Lower lobe of right lung (tissue), 2 donors: ENCODE data around the gene KLF7. TPM values are rescaled to one million over a fixed set of nuclear protein-coding genes. Genes with fewer than 3 reads are reported as not detected.
A peak's percentile ranks its signal among the peaks of the same experiment; 100 is the strongest.

ENCODE experiments used
- ATAC-seq, 2 donors: fragments of 200-7000 bp; cut with Tn5 transposase; one replicate each; pipeline ENCODE4 v1.9.1; 2020 to 2022; ENCODE audit warnings: mild to moderate bottlenecking in 2 of 2, moderate library complexity in 2 of 2
- DNase-seq: peaks from one replicate; pipeline ENCODE4 v3.0.0-alpha.2; 2020
- H3K27ac ChIP-seq: fragments of 200-600 bp; one replicate; pipeline ENCODE4 v1.8.0; 2022
- H3K27me3 ChIP-seq: fragments of 200-600 bp; one replicate; pipeline ENCODE4 v1.8.0; 2022; ENCODE audit warnings: low read depth
- H3K36me3 ChIP-seq: fragments of 200-600 bp; one replicate; pipeline ENCODE4 v1.8.0; 2022; ENCODE audit warnings: mild to moderate bottlenecking
- H3K4me1 ChIP-seq: fragments of 200-600 bp; one replicate; pipeline ENCODE4 v1.8.0; 2022
- H3K4me3 ChIP-seq: fragments of 200-600 bp; one replicate; pipeline ENCODE4 v1.8.0; 2022; ENCODE audit warnings: mild to moderate bottlenecking
- H3K9me3 ChIP-seq: fragments of 200-600 bp; one replicate; pipeline ENCODE4 v1.8.0; 2022
- CTCF ChIP-seq: fragments of 200-600 bp; IDR thresholded peaks from one replicate; pipeline ENCODE4 v1.8.0; 2022; ENCODE audit warnings: antibody characterized with exemption, mild to moderate bottlenecking
- intact Hi-C: fragments of 100-400 bp; cut with DNase I; formaldehyde crosslinking; loops from one replicate; pipeline ENCODE4 v1.11.0; 2022
- total RNA-seq: library from RNA; stranded (reverse); fragmentation: NEBNext Ultra II Directional; extraction: Animal tissue kit (Norgen Biotek cat#: 25700); gene quantifications from one replicate; pipeline ENCODE4 v1.2.1, GENCODE V29; 2021
- donor health status: DM: no; HTN: yes; CAD: no; lungs with severe emphysema.

The KLF7 gene
- total RNA-seq, 1 donor from 2014 or later = 66.5 TPM

GRCh38 chr2:207064128-207064690 is 101.5 kb downstream of the KLF7 start:
- TF ChIP-seq CTCF = no peak
- H3K36me3 ChIP-seq = no peaks in the 10 kb centered on the region
- DNase-seq (no peak), ATAC-seq (no peak)
- H3K27me3 ChIP-seq = no peaks in the 10 kb centered on the region
- no peak overlapping the region for H3K4me3 ChIP-seq
- peaks cover 5% of the 10 kb centered on the region for H3K4me1 ChIP-seq
- no peak overlapping the region for H3K27ac ChIP-seq
- no peaks in the 10 kb centered on the region for H3K9me3 ChIP-seq
- intact Hi-C loops = no loop called here

GRCh38 chr2:207061181-207061580 is 104.6 kb downstream of the KLF7 start:
- intact Hi-C loops = no loop called here
- no peak for TF ChIP-seq CTCF
- no peak for DNase-seq

GRCh38 chr2:207055257-207055656 is 110.5 kb downstream of the KLF7 start:
- no peak for TF ChIP-seq CTCF
- no peaks in the 10 kb centered on the region for H3K4me1 ChIP-seq

More at GRCh38 chr2:207061181-207061580, 104.6 kb downstream of the KLF7 start:
- no peaks in the 10 kb centered on the region for H3K27me3 ChIP-seq
- ATAC-seq = no peak
- no peaks in the 10 kb centered on the region for H3K9me3 ChIP-seq
- H3K36me3 ChIP-seq = no peaks in the 10 kb centered on the region
- H3K27ac ChIP-seq = no peak overlapping the region
- H3K4me1 ChIP-seq = peaks cover 2% of the 10 kb centered on the region
- no peak overlapping the region for H3K4me3 ChIP-seq

GRCh38 chr2:207054521-207054920 is 111.2 kb downstream of the KLF7 start:
- intact Hi-C loops = no loop called here
- H3K4me1 ChIP-seq = no peaks in the 10 kb centered on the region
- ATAC-seq (no peak), DNase-seq (no peak)
- no peaks in the 10 kb centered on the region for H3K27me3 ChIP-seq
- no peak overlapping the region for H3K4me3 ChIP-seq
- H3K27ac ChIP-seq = no peak overlapping the region
- no peaks in the 10 kb centered on the region for H3K36me3 ChIP-seq
- TF ChIP-seq CTCF = no peak
- no peaks in the 10 kb centered on the region for H3K9me3 ChIP-seq

More at GRCh38 chr2:207055257-207055656, 110.5 kb downstream of the KLF7 start:
- Histone ChIP-seq H3K27ac (no peak overlapping the region), H3K4me3 (no peak overlapping the region), H3K27me3 (no peaks in the 10 kb centered on the region), H3K36me3 (no peaks in the 10 kb centered on the region), H3K9me3 (no peaks in the 10 kb centered on the region)
- no peak for DNase-seq
- no peak for ATAC-seq
- intact Hi-C loops = no loop called here

GRCh38 chr2:207051385-207051965 is 114.3 kb downstream of the KLF7 start:
- Histone ChIP-seq H3K27ac (no peak overlapping the region), H3K36me3 (no peaks in the 10 kb centered on the region), H3K4me1 (peaks cover 7% of the 10 kb centered on the region), H3K9me3 (no peaks in the 10 kb centered on the region), H3K4me3 (no peak overlapping the region), H3K27me3 (no peaks in the 10 kb centered on the region)
- no peak for TF ChIP-seq CTCF
- intact Hi-C loops = no loop called here
- ATAC-seq (peak in 1 of 2 donors; percentile 34), DNase-seq (no peak)
